Choroid plexus epithelial cell (primary cell): ENCODE measurements around the gene SLC25A26.

Experiments
- DNase-seq: peaks from one replicate; pipeline ENCODE4 v3.0.0-alpha.2; 2010; ENCODE audit warnings: low read depth
- H3K4me3 ChIP-seq: 2 replicates; pipeline ENCODE4 v1.5.1; 2011; ENCODE audit warnings: low read depth, mild to moderate bottlenecking, control low read depth, low read length, moderate library complexity
- TF ChIP-seq, protein P1 (sequence below): conservative IDR thresholded peaks from 2 replicates; pipeline ENCODE4 v1.5.1; 2011; ENCODE audit warnings: low read depth, mild to moderate bottlenecking, control low read depth, inconsistent platforms, low read length, moderate library complexity

SLC25A26 gene

DNA sequence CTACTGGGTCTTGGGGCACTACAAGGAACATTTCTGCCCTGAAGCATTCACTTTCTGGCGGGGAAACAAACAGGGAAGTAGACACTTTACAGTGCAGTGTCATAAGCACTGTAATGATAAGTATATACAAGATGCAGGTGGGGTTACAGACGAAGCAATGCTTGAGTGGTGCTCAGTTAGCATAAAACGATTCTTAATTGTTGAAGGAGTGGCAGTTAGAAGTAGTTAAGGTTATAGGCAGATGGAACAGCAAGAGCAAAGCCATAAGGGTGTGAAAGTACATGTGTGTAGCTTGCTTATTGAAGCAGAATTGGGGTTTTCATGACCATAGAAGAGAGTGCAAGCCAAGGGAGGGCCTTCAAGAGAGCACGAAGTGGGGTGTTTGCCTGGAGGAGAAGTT lies 46.2 kb downstream of the SLC25A26 start:
- no peak for DNase-seq
- TF ChIP-seq, protein P1, sequence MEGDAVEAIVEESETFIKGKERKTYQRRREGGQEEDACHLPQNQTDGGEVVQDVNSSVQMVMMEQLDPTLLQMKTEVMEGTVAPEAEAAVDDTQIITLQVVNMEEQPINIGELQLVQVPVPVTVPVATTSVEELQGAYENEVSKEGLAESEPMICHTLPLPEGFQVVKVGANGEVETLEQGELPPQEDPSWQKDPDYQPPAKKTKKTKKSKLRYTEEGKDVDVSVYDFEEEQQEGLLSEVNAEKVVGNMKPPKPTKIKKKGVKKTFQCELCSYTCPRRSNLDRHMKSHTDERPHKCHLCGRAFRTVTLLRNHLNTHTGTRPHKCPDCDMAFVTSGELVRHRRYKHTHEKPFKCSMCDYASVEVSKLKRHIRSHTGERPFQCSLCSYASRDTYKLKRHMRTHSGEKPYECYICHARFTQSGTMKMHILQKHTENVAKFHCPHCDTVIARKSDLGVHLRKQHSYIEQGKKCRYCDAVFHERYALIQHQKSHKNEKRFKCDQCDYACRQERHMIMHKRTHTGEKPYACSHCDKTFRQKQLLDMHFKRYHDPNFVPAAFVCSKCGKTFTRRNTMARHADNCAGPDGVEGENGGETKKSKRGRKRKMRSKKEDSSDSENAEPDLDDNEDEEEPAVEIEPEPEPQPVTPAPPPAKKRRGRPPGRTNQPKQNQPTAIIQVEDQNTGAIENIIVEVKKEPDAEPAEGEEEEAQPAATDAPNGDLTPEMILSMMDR = no peak
- H3K4me3 ChIP-seq = no peak overlapping the region

- no peak overlapping the region for H3K4me3 ChIP-seq
- no peak for DNase-seq
- TF ChIP-seq, protein P1 = no peak
Observed at GRCh38 chr3:66267906-66268305, 47.1 kb downstream of the SLC25A26 start.

DNA sequence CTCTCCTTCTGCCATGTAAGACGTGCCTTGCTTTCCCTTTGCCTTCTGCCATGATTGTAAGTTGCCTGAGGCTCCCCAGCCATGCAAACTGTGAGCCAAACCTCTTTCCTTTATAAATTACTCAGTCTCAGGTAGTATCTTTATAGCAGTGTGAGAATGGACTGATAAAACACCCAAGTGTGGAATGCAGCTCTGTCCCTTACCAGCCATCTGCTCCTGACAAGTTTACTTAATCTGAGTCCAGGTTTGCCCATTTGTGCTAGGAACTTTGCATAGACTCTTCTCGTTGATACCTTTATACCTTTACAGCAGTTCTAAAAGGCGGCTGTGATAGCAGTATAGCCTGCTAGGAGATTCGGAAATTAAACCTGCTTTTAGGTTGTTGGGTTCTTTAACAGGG lies 48.1 kb downstream of the SLC25A26 start:
- DNase-seq = no peak
- no peak overlapping the region for H3K4me3 ChIP-seq
- TF ChIP-seq, protein P1 = no peak

DNA sequence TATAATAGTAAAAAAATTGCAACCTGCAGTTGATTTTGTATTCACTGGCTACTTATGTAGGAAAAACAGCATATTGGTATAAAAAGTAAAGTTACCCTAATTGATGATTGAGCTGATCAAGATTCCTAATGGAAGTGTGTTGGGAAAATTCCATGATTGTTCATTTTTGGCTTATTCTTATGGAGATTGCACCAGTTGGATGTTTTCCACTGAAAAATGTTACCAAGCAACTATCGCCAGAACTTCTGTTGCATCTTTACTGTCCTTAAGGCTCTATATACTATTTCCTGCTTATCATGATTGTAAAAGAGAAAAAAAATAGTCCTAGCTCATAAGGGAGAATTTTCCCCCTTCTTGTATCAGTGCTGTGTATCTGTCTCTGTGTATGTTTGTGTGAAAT lies 48.6 kb downstream of the SLC25A26 start:
- DNase-seq = no peak
- TF ChIP-seq, protein P1 = no peak
- H3K4me3 ChIP-seq = no peak overlapping the region

GRCh38 chr3:66270288-66270687 lies 49.5 kb downstream of the SLC25A26 start:
- H3K4me3 ChIP-seq = no peak overlapping the region
- DNase-seq = no peak
- TF ChIP-seq, protein P1 = no peak

DNA sequence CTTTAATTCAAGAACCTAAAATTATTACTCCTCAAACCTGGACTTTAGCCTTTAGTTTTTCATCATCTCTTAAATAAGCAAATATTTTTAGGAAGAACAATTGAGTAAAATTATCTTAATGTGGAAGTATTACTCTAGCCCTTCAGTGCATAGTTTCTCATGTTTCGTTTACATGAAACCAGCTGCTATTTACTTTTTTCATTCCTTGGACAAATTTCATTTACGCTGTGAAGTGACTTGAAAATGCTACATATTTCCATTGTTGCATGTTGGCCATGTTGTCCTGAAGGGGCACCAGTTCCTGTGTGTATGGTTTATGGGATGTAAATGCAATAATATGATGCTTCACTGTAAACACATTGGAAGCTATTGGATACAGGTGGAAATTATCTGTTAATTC lies 49.9 kb downstream of the SLC25A26 start:
- TF ChIP-seq, protein P1 = no peak

GRCh38 chr3:66271231-66271630 lies 50.4 kb downstream of the SLC25A26 start:
- TF ChIP-seq, protein P1 = no peak
- no peak for DNase-seq

More for the DNA sequence above, 49.9 kb downstream of the SLC25A26 start:
- no peak for DNase-seq
- H3K4me3 ChIP-seq = no peak overlapping the region

More at GRCh38 chr3:66271231-66271630, 50.4 kb downstream of the SLC25A26 start:
- no peak overlapping the region for H3K4me3 ChIP-seq
